Natural killer cell (primary cell): ENCODE results near the gene UNCX. TPM values are rescaled to one million over a fixed set of nuclear protein-coding genes. Genes with fewer than 3 reads are reported as not detected.

Source experiments
- ATAC-seq, 3 donors: fragments of 150-1000 bp in 2 of 3; fragments of 200-7000 bp in 1 of 3; cut with Tn5 transposase; 1 replicate in 1 of 3; 2 replicates in 2 of 3; pipeline ENCODE4 v1.10.0; 2021; ENCODE audit warnings: mild to moderate bottlenecking in 2 of 3, moderate library complexity in 2 of 3
- DNase-seq, 2 donors: peaks; one replicate each; pipeline versions ENCODE4 v3.0.0 to v3.0.0-alpha.2; 2013 to 2021; ENCODE audit warnings: mixed read lengths in 1 of 2
- H3K27ac ChIP-seq: one replicate; pipeline ENCODE4 v1.5.1; 2013; ENCODE audit warnings: mild to moderate bottlenecking, low read length
- H3K27me3 ChIP-seq: one replicate; pipeline ENCODE4 v1.6.1; 2013; ENCODE audit warnings: low read length; ENCODE audit not compliant: control insufficient read depth, insufficient read depth
- H3K36me3 ChIP-seq: one replicate; pipeline ENCODE4 v1.6.1; 2013; ENCODE audit warnings: low read length; ENCODE audit not compliant: control insufficient read depth, insufficient read depth
- H3K4me1 ChIP-seq: one replicate; pipeline ENCODE4 v1.6.1; 2013; ENCODE audit warnings: low read length; ENCODE audit not compliant: control insufficient read depth, insufficient read depth
- H3K4me3 ChIP-seq: one replicate; pipeline ENCODE4 v1.5.1; 2013; ENCODE audit warnings: low read length
- H3K9me3 ChIP-seq: one replicate; pipeline ENCODE4 v1.6.1; 2013; ENCODE audit warnings: low read length; ENCODE audit not compliant: control insufficient read depth, insufficient read depth
- H3K27ac Mint-ChIP-seq, 2 donors: one replicate each; pipeline ENCODE4 v1.8.0; 2022; ENCODE audit warnings: mild to moderate bottlenecking in 2 of 2, mixed read lengths in 2 of 2, moderate library complexity in 1 of 2
- H3K27me3 Mint-ChIP-seq, 2 donors: one replicate each; pipeline ENCODE4 v1.8.0; 2022; ENCODE audit warnings: low read depth in 2 of 2, mixed read lengths in 2 of 2
- H3K36me3 Mint-ChIP-seq: one replicate; pipeline ENCODE4 v1.8.0; 2022; ENCODE audit warnings: mixed read lengths
- H3K4me1 Mint-ChIP-seq, 2 donors: one replicate each; pipeline ENCODE4 v1.8.0; 2022; ENCODE audit warnings: mixed read lengths in 2 of 2
- H3K4me3 Mint-ChIP-seq: one replicate; pipeline ENCODE4 v1.8.0; 2022; ENCODE audit warnings: mild to moderate bottlenecking, moderate library complexity, mixed read lengths
- H3K9me3 Mint-ChIP-seq, 2 donors: one replicate each; pipeline ENCODE4 v1.8.0; 2022; ENCODE audit warnings: mixed read lengths in 2 of 2
- WGBS: methylation state at CpG from one replicate; pipeline ENCODE4 v1.1.7; 2013; ENCODE audit warnings: missing lambda C conversion rate; ENCODE audit not compliant: insufficient coverage; 5-methylcytosine and 5-hydroxymethylcytosine counted together
- intact Hi-C: fragments of 100-400 bp; cut with micrococcal nuclease; formaldehyde crosslinking; loops from one replicate; pipeline ENCODE4 v1.14.2; 2022
- total RNA-seq, 4 donors: library from RNA; stranded (reverse); fragments of 120-200 nt in 1 of 4; gene quantifications; one replicate each; pipeline versions ENCODE4 v1.2.3 to v1.2.4, GENCODE V29; 2013 to 2022
- TF ChIP-seq, protein P1 (sequence below): fragments of 200-600 bp; IDR thresholded peaks from one replicate; pipeline ENCODE4 v1.8.0; 2022; ENCODE audit warnings: antibody characterized with exemption

The UNCX gene
- total RNA-seq, 3 donors from 2014 or later (not counting 1 experiment from before 2014, with no cell fraction given), result not detected

DNA sequence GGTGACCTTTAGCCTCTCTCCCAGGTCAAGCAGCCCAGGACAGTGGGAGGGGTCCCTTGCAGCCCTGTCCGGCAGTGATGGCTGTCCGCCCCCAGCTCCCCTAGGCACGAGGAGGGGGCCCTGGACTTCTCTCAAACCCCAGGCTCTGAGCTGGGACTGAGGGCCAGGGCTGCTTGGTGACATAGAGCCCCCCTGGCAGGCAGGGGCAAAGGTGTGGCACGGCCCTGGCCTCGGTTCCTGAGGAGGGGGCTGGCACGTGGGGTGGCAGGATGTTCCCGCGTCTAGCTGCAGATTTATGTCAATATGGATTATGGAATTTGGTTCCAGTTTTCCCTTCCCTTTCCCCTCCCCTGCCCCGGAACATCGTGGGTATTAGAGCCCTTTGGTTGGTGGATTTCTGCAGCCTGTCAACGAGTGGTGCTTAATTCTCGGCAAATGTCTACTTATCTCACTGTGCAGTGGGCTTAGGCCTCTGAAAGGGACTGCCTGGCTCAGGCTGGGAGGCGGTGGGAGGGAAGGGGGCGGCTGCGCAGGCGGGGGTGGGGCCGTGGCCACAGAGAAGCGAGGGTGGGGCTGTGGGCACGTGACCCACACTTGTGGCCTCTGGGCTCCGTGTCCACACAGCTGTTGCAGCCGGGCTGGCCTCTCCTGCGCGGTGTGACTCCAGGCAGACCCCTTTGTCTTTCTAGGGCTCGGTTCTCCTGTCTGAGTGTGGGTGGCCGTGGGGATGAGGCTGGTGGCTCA, 19.3 kb downstream of the UNCX start:
- Histone ChIP-seq H3K9me3 (no peaks in the 10 kb centered on the region), H3K27ac (no peak overlapping the region), H3K4me1 (peaks cover 8% of the 10 kb centered on the region), H3K27me3 (peaks cover 21% of the 10 kb centered on the region), H3K4me3 (no peak overlapping the region), H3K36me3 (no peaks in the 10 kb centered on the region)
- Mint-ChIP-seq H3K9me3 (no peaks in the 10 kb centered on the region), H3K27me3 (peaks cover 29 to 38% of the 10 kb centered on the region in 2 donors), H3K27ac (no peak overlapping the region), H3K4me3 (no peak overlapping the region), H3K4me1 (peaks cover 4 to 7% of the 10 kb centered on the region in 2 donors), H3K36me3 (no peaks in the 10 kb centered on the region)
- no peak for DNase-seq
- TF ChIP-seq, protein P1, sequence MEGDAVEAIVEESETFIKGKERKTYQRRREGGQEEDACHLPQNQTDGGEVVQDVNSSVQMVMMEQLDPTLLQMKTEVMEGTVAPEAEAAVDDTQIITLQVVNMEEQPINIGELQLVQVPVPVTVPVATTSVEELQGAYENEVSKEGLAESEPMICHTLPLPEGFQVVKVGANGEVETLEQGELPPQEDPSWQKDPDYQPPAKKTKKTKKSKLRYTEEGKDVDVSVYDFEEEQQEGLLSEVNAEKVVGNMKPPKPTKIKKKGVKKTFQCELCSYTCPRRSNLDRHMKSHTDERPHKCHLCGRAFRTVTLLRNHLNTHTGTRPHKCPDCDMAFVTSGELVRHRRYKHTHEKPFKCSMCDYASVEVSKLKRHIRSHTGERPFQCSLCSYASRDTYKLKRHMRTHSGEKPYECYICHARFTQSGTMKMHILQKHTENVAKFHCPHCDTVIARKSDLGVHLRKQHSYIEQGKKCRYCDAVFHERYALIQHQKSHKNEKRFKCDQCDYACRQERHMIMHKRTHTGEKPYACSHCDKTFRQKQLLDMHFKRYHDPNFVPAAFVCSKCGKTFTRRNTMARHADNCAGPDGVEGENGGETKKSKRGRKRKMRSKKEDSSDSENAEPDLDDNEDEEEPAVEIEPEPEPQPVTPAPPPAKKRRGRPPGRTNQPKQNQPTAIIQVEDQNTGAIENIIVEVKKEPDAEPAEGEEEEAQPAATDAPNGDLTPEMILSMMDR, result no peak
- intact Hi-C loops, result no loop called here
- ATAC-seq, result no peak
- 68% methylated on average over 21 of the region's 25 CpGs for WGBS

DNA sequence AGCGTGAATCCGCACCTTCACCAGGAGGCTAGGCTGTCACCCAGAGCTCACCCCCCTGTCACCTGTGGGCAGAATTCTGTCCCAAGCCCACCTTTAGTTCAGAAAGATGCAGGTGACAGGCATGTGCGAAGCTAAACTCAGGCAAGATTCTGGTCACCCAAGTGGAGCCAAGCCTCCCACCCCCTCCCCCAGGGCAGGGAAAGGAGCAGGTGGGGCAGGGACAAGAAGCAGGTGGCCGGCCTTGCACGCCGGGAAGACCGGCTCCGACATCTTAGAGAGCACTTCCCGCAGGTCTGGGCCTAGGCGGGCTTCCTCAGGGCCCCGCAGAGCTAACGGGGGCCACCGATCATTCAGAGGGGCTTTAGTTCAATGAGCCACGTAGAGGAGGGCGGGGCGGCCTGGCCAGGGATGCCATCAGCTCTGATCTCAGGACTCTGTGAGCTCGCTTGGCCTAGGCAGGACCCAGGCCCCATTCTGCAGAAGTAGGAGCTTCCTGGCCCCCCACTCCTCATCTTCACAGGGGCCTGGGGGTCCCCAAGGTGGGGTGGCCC, 19.9 kb downstream of the UNCX start:
- DNase-seq (no peak), ATAC-seq (no peak)
- H3K27ac Mint-ChIP-seq, result no peak overlapping the region
- 82% methylated on average over 16 of the region's 17 CpGs for WGBS
- peaks cover 4 to 7% of the 10 kb centered on the region in 2 donors for H3K4me1 Mint-ChIP-seq
- Histone ChIP-seq H3K4me3 (no peak overlapping the region), H3K27ac (no peak overlapping the region), H3K36me3 (no peaks in the 10 kb centered on the region), H3K9me3 (no peaks in the 10 kb centered on the region), H3K27me3 (peaks cover 20% of the 10 kb centered on the region), H3K4me1 (peaks cover 8% of the 10 kb centered on the region)
- no peaks in the 10 kb centered on the region for H3K9me3 Mint-ChIP-seq
- intact Hi-C loops, result no loop called here
- H3K27me3 Mint-ChIP-seq, result peaks cover 29 to 38% of the 10 kb centered on the region in 2 donors
- H3K36me3 Mint-ChIP-seq, result no peaks in the 10 kb centered on the region
- TF ChIP-seq, protein P1, result no peak
- H3K4me3 Mint-ChIP-seq, result no peak overlapping the region

GRCh38 chr7:1253681-1254181, 21.1 kb downstream of the UNCX start:
- Histone ChIP-seq H3K27ac (no peak overlapping the region), H3K9me3 (no peaks in the 10 kb centered on the region), H3K36me3 (no peaks in the 10 kb centered on the region), H3K4me1 (peaks cover 1% of the 10 kb centered on the region), H3K4me3 (no peak overlapping the region), H3K27me3 (peaks cover 12% of the 10 kb centered on the region)
- TF ChIP-seq, protein P1, result no peak
- DNase-seq (no peak), ATAC-seq (no peak)
- intact Hi-C loops, result no loop called here
- WGBS, result 74% methylated on average over 20 of the region's 20 CpGs
- peaks cover 23 to 31% of the 10 kb centered on the region in 2 donors for H3K27me3 Mint-ChIP-seq
- H3K4me3 Mint-ChIP-seq, result no peak overlapping the region
- no peak overlapping the region for H3K27ac Mint-ChIP-seq
- H3K36me3 Mint-ChIP-seq, result no peaks in the 10 kb centered on the region
- H3K9me3 Mint-ChIP-seq, result no peaks in the 10 kb centered on the region
- no peaks in the 10 kb centered on the region for H3K4me1 Mint-ChIP-seq
